ENCODE results near the gene APIP.

The APIP gene

GRCh38 chr11:34860518-34860917, 55.7 kb downstream of the APIP start:
- Histone ChIP-seq H3K4me2 (no peak overlapping the region), H3K9ac (no peak overlapping the region), H3K9me3 (replicated peaks in 1 of 11) (no peaks in the 10 kb centered on the region), H3K4me1 (peaks cover 0 to 21% (median 11%) of the 10 kb centered on the region in 10 experiments; a peak in 13 of 20 replicates), H4K20me1 (no peaks in the 10 kb centered on the region), H3K27ac (no peak overlapping the region), H3K36me3 (no peaks in the 10 kb centered on the region), H3K27me3 (no peaks in the 10 kb centered on the region), H3K4me3 (no peak overlapping the region)
- no peak for TF ChIP-seq Cebpa-rat (IDR thresholded peaks at IDR 0.05)

- no peak overlapping the region for H3K4me2 ChIP-seq
- TF ChIP-seq Cebpa-rat (IDR thresholded peaks at IDR 0.05), result no peak
- H3K4me3 ChIP-seq, result no peak overlapping the region
- H3K27ac ChIP-seq, result no peak overlapping the region
- H3K27me3 ChIP-seq, result no peaks in the 10 kb centered on the region
- H3K9me3 ChIP-seq (replicated peaks in 1 of 11), result no peaks in the 10 kb centered on the region
- H4K20me1 ChIP-seq, result no peaks in the 10 kb centered on the region
- H3K36me3 ChIP-seq, result no peaks in the 10 kb centered on the region
- H3K9ac ChIP-seq, result no peak overlapping the region
- H3K4me1 ChIP-seq, result peaks cover 0 to 16% (median 11%) of the 10 kb centered on the region in 10 experiments; a peak in 13 of 20 replicates
Measured at GRCh38 chr11:34860034-34860433, 56.1 kb downstream of the APIP start.

GRCh38 chr11:34859496-34859895, 56.7 kb downstream of the APIP start:
- no peak overlapping the region for H3K4me3 ChIP-seq
- no peak overlapping the region for H3K9ac ChIP-seq
- no peak overlapping the region for H3K4me2 ChIP-seq
- no peaks in the 10 kb centered on the region for H4K20me1 ChIP-seq
- no peaks in the 10 kb centered on the region for H3K36me3 ChIP-seq
- no peak for TF ChIP-seq Cebpa-rat (IDR thresholded peaks at IDR 0.05)
- no peaks in the 10 kb centered on the region for H3K9me3 ChIP-seq (replicated peaks in 1 of 11)
- no peak overlapping the region for H3K27ac ChIP-seq
- peaks cover 0 to 10% (median 7%) of the 10 kb centered on the region in 10 experiments; a peak in 13 of 20 replicates for H3K4me1 ChIP-seq
- H3K27me3 ChIP-seq, result no peaks in the 10 kb centered on the region

GRCh38 chr11:34857463-34857862, 58.7 kb downstream of the APIP start:
- Histone ChIP-seq H3K36me3 (no peaks in the 10 kb centered on the region), H3K27ac (no peak overlapping the region), H3K9ac (no peak overlapping the region), H3K9me3 (replicated peaks in 1 of 11) (no peaks in the 10 kb centered on the region), H3K4me1 (no peaks in the 10 kb centered on the region), H3K27me3 (no peaks in the 10 kb centered on the region), H4K20me1 (no peaks in the 10 kb centered on the region), H3K4me2 (no peak overlapping the region), H3K4me3 (no peak overlapping the region)
- TF ChIP-seq Cebpa-rat (IDR thresholded peaks at IDR 0.05), result no peak

- TF ChIP-seq Cebpa-rat (IDR thresholded peaks at IDR 0.05), result no peak
- Histone ChIP-seq H3K27me3 (no peaks in the 10 kb centered on the region), H3K9ac (no peak overlapping the region), H3K36me3 (no peaks in the 10 kb centered on the region), H3K4me1 (no peaks in the 10 kb centered on the region), H3K27ac (no peak overlapping the region), H3K4me3 (no peak overlapping the region), H3K9me3 (replicated peaks in 1 of 11) (peaks cover 0 to 12% (median 0%) of the 10 kb centered on the region in 11 experiments; a peak in 3 of 22 replicates), H4K20me1 (no peaks in the 10 kb centered on the region), H3K4me2 (no peak overlapping the region)
Measured at GRCh38 chr11:34856251-34856650, 59.9 kb downstream of the APIP start.

- no peak overlapping the region for H3K9ac ChIP-seq
- TF ChIP-seq Cebpa-rat (IDR thresholded peaks at IDR 0.05), result no peak
- H4K20me1 ChIP-seq, result no peaks in the 10 kb centered on the region
- no peaks in the 10 kb centered on the region for H3K36me3 ChIP-seq
- H3K4me2 ChIP-seq, result no peak overlapping the region
- H3K9me3 ChIP-seq (replicated peaks in 1 of 11), result peaks cover 0 to 13% (median 0%) of the 10 kb centered on the region in 11 experiments; a peak in 3 of 22 replicates
- no peaks in the 10 kb centered on the region for H3K4me1 ChIP-seq
- H3K4me3 ChIP-seq, result no peak overlapping the region
- no peak overlapping the region for H3K27ac ChIP-seq
- no peaks in the 10 kb centered on the region for H3K27me3 ChIP-seq
Measured at GRCh38 chr11:34855754-34856095, 60.5 kb downstream of the APIP start.

- Histone ChIP-seq H3K4me2 (no peak overlapping the region), H4K20me1 (no peaks in the 10 kb centered on the region), H3K27me3 (no peaks in the 10 kb centered on the region), H3K9me3 (replicated peaks in 1 of 11) (peaks cover 0 to 13% (median 0%) of the 10 kb centered on the region in 11 experiments; a peak in 3 of 22 replicates), H3K36me3 (no peaks in the 10 kb centered on the region), H3K27ac (no peak overlapping the region), H3K9ac (no peak overlapping the region), H3K4me3 (no peak overlapping the region), H3K4me1 (no peaks in the 10 kb centered on the region)
- no peak for TF ChIP-seq Cebpa-rat (IDR thresholded peaks at IDR 0.05)
Measured at GRCh38 chr11:34855021-34855753, 61.0 kb downstream of the APIP start.

GRCh38 chr11:34851916-34852315, 64.3 kb downstream of the APIP start:
- Histone ChIP-seq H3K27me3 (no peaks in the 10 kb centered on the region), H3K9ac (no peak overlapping the region), H3K4me2 (no peak overlapping the region), H3K4me1 (no peaks in the 10 kb centered on the region), H4K20me1 (no peaks in the 10 kb centered on the region), H3K9me3 (replicated peaks in 1 of 11) (peaks cover 0 to 13% (median 5%) of the 10 kb centered on the region in 11 experiments; a peak in 4 of 22 replicates), H3K27ac (no peak overlapping the region), H3K4me3 (no peak overlapping the region), H3K36me3 (no peaks in the 10 kb centered on the region)
- TF ChIP-seq Cebpa-rat (IDR thresholded peaks at IDR 0.05), result no peak

GRCh38 chr11:34850334-34850733, 65.8 kb downstream of the APIP start:
- H3K27ac ChIP-seq, result no peak overlapping the region
- no peak overlapping the region for H3K4me2 ChIP-seq

GRCh38 chr11:34846467-34846866, 69.7 kb downstream of the APIP start:
- no peaks in the 10 kb centered on the region for H3K27me3 ChIP-seq
- no peaks in the 10 kb centered on the region for H3K4me1 ChIP-seq
- no peak for TF ChIP-seq Cebpa-rat (IDR thresholded peaks at IDR 0.05)
- H3K36me3 ChIP-seq, result no peaks in the 10 kb centered on the region
- no peak overlapping the region for H3K4me3 ChIP-seq
- no peak overlapping the region for H3K4me2 ChIP-seq
- no peak overlapping the region for H3K9ac ChIP-seq
- no peaks in the 10 kb centered on the region for H4K20me1 ChIP-seq
- peaks cover 0 to 7% (median 2%) of the 10 kb centered on the region in 11 experiments; a peak in 4 of 22 replicates for H3K9me3 ChIP-seq (replicated peaks in 1 of 11)
- no peak overlapping the region for H3K27ac ChIP-seq

More at GRCh38 chr11:34850334-34850733, 65.8 kb downstream of the APIP start:
- Histone ChIP-seq H4K20me1 (no peaks in the 10 kb centered on the region), H3K9me3 (replicated peaks in 1 of 11) (peaks cover 0 to 13% (median 5%) of the 10 kb centered on the region in 11 experiments; a peak in 4 of 22 replicates), H3K9ac (no peak overlapping the region), H3K4me1 (no peaks in the 10 kb centered on the region), H3K27me3 (no peaks in the 10 kb centered on the region), H3K36me3 (no peaks in the 10 kb centered on the region), H3K4me3 (no peak overlapping the region)
- TF ChIP-seq Cebpa-rat (IDR thresholded peaks at IDR 0.05), result no peak
